Stimulated activated CD4-positive, alpha-beta T cell treated with anti-CD3 and anti-CD28 coated beads, TNF-alpha, amount 100 ng/mL, for 24 hours (primary cell): ENCODE data around the gene PLB1.
A peak's percentile ranks its signal among the peaks of the same experiment; 100 is the strongest.
"Not testable (repeated sequence)": the region's sequence is repeated elsewhere in the genome, so short reads cannot be mapped to it uniquely, and the experiment has no call there.

Source experiments
- DNase-seq, 3 experiments: peaks; one replicate each; pipeline ENCODE4 v3.0.0-alpha.2; 2020; ENCODE audit warnings: low read depth in 3 of 3

Gene PLB1

GRCh38 chr2:28538134-28538533, 42.3 kb downstream of the PLB1 start:
- no peak for DNase-seq

DNA sequence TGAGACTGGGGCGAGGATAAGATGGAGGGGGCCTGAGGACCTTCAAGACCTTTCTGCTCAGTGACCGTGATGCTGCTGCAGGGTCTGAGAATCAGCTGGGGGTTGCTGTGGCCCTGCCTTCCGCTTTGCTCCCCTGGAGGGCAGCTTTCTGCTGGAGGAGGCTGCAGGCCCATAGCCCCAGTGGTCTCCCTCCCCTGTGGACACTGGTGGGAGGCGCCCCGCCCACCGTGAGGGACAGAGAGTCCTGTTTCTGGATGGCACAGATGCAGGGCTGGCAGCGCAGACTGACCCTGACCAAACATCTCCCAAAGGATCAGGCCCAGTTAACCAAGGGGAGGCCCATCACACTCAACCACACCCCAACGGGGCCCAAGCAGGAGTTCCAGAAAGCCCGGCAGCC, 42.8 kb downstream of the PLB1 start:
- DNase-seq: no peak

DNA sequence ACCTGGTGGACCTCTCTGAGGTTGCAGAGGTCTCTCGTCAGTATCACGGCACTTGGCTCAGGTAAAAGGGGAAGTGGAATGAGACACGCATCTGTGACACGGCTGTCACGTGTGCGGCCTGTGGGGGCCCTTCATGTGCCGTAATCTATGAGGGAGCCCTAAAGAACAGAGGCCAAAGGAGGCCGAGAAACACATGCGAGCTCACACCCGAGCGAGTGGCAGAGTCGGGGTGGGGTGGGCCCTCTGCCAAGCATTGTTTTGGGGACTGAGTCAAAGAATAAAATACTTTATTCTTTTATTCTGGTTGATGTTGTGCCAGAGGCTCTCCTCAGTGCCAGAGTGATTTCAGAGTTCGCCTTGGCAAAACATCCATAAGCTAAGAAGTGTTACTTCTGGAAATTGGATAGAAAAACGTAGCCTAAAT, 43.3 kb downstream of the PLB1 start:
- DNase-seq: no peak

DNA sequence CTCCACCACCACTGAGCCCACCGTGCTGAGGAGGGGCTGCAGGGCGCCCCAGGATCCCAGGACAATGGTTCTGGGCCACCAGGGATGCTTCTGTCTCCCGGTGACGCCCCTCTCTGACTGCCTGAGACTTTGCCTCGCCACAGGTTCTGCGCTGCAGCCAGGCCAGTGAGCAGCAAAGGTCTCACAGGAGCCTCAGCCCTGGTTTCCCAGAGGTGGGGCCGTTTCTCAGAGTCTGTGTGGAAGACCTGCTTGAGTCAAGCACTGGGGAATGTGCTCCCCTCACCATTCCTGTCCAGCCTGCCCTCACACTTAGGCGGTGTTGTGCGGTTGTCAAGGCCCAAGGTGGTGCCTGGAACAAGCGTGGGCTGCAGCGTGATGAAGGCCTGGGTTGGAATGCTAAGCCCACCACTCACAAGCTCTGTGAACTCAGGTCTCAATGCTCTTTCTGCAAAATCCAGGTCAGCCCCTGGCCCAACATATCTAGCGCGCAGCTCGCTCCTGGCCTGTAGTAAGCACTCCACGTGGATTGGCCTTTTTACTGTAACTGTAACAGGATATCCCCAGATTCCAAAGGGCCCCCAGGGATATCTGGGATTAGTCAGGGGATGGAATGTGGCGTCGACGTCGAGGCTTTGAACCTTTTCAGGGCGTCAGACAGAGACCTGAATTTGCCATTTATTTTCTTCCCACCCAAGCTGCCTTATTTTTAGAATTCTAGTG, 47.6 kb downstream of the PLB1 start:
- no peak for DNase-seq

GRCh38 chr2:28544036-28544346, 48.1 kb downstream of the PLB1 start:
- no peak for DNase-seq

GRCh38 chr2:28544405-28544921, 48.6 kb downstream of the PLB1 start:
- DNase-seq: no peak

DNA sequence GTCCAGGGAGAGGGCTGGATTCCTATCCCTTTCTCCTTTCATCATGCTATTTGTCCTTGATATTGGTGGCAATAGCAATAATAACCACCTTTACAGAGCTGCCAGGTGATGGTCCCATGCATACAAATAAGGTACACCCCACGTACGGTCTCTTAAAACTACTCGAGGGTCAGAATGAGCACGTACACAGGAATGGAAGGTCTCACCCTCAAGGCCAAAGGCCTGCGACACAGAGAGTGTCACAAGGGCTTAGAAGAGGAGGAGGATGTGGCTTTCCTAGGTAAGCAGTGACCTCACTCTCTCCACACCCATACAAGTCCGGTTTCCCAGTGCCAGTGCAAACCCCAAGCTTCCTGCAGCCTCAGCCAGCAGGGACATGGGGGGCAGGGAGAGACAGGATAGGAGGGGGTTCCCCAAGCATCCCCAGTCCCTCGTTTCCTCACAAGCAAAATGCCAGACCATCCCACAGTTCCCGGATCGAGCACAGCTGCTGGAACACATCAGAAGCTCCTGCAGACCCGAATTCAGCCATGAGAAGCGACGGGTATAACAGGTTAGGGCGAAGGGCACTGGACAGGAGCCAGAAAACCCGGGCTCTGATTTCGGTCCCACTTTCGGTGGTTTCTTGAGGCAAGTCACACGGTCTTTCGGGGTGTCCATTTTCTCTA, 49.2 kb downstream of the PLB1 start:
- DNase-seq: peak in 1 of 3 experiments; percentile 13

GRCh38 chr2:28545590-28546200, 49.8 kb downstream of the PLB1 start:
- DNase-seq: peak in 1 of 3 experiments; percentile 14

DNA sequence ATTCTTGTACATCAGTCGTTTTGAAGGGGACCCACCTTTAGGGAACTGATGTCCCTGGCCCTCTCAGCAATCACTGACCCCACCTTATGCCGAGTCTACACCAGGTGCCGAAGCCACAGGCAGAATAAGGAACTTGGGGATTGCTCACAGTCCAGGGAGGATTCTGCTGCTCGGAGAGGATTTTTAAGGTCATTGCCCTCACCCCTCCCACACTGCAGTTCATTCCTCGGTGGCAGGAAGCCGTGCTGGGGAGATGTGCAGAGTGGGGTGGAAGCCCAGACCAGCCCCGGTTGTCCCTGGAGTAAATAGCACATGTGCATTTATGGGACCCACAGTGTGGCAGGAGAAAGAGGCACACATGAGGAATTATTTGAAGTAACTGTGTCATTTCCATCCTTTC, 50.4 kb downstream of the PLB1 start:
- DNase-seq: no peak

GRCh38 chr2:28547223-28547860, 51.5 kb downstream of the PLB1 start:
- DNase-seq: no peak

- DNase-seq: no peak
These were observed 52.2 kb downstream of the PLB1 start for GRCh38 chr2:28547906-28548600.

GRCh38 chr2:28550345-28550744, 54.5 kb downstream of the PLB1 start:
- DNase-seq: not testable (repeated sequence)

DNA sequence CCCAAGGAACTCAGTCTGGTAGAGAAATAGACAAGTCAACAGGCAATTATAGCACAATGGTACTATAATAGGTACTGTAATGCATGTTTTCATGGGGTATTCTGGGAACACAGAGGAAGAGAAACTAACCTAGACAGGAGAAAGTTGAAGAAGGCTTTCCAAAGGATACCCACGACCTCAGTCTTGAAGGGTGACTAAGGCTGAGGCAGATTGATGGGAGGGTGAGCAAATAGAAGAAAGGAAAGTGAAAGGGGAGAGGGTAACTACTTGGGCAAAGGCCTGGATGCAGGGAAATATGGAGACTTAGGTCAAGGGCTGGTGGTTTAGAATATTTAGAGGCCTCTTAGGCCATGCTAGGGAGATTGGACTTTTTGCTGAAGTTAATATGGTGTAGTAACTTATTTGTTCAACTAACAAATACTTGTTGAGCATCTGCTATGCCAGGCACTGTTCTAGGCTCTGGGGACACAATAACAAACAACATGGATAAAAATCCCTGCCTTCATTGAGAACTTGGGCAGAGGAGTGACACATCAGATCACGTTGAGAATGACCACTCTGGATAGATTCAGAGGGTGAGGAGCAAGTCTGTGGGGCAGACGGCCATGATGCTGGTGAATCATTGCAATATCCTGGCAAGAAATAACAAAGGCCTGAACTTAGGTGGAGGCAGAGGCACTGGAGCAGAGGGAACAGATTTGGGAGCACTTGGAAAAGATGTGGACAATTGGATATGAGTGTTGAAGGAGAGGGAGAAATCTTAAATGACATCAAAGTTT, 56.4 kb downstream of the PLB1 start:
- DNase-seq: no peak

DNA sequence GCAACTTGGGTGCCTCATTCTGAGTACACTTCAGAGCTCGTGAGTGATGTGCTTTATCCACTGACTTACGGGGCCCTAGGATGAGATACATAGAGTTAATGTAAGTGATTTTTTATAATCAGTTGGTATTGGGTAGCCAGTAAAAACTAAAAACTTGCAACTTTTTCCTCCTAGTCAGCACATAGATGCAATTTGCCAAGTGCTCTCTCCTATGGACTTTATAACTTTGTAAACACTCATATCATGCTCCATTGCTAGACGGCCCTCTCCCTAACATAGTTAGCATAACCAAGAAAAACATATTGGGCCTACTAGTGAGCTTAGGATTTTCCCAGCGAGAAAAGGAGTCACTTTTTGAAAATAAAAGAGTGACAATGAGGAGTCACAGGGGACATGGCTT, 60.4 kb downstream of the PLB1 start:
- no peak for DNase-seq

DNA sequence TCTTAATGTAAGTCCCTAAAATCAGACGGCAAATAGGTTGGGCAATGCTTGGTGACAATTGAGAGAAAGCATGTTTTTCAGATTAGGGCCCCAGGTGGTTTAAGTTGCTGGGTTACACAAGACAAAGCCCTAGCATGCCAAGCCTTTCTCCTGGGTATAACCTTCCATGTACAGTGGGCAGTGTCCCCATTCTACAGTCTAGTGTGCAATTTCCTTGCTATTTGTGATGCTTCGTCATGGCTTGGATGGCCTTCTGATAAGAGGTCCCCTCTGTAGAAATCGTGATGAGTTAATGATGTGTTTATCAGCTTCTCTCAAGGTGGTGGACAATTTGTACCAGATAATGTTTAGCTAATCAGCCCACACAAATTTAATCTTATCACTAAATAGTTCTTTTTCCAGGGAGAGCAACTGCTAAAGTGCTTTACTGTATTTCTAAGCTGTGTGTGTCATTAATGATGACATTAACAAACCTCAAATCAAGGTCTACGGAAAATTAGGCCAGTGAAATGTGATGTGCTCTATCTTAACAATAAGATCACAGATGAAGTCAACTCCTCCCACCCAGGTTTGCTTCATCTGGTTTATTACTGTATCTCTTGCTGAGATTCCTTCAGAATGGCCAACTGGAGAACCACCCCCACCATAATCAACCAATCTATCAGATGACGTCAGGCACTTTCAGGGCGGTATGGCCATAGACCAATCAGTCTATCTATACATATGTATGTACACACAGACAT, 61.7 kb downstream of the PLB1 start:
- DNase-seq: no peak

- no peak for DNase-seq
These were observed 62.4 kb downstream of the PLB1 start for GRCh38 chr2:28558158-28558820.

DNA sequence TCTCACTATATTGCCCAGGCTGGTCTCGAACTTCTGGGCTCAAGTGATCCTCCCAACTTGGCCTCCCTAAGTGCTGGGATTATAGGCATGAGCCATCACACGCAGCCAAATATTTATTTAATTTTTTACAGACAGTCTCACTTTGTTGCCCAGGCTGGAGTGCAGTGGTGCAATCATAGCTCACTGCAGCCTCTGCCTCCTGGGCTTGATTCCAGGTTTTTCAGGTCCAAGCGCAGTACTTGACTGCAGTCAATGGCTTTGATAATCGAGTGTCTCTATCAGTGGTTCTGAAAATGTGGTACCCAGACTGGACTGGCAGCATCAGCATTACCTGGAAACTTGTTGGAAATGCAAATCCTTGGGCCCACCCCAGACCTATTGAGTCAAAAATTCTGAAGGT, 63.1 kb downstream of the PLB1 start:
- DNase-seq: no peak

- no peak for DNase-seq
These were observed 68.0 kb downstream of the PLB1 start for GRCh38 chr2:28563869-28564268.

GRCh38 chr2:28564346-28564745, 68.5 kb downstream of the PLB1 start:
- DNase-seq: no peak

- DNase-seq: no peak
These were observed 69.2 kb downstream of the PLB1 start for GRCh38 chr2:28565033-28565432.
